ENCODE data around the gene BEND4.

The BEND4 gene

GRCh38 chr4:42101446-42101975 is 50.9 kb downstream of the BEND4 start:
- no peak for DNase-seq

- DNase-seq, result no peak
These were observed 64.1 kb downstream of the BEND4 start for GRCh38 chr4:42088386-42088785.

GRCh38 chr4:42083816-42084215 is 68.6 kb downstream of the BEND4 start:
- no peak for DNase-seq

- no peak for DNase-seq
These were observed 72.1 kb downstream of the BEND4 start for GRCh38 chr4:42080306-42080705.

- no peak for DNase-seq
These were observed 74.2 kb downstream of the BEND4 start for GRCh38 chr4:42078184-42078801.

- no peak for DNase-seq
These were observed 78.2 kb downstream of the BEND4 start for GRCh38 chr4:42074294-42074693.

- DNase-seq, result no peak
These were observed 82.0 kb downstream of the BEND4 start for GRCh38 chr4:42070463-42070862.

GRCh38 chr4:42067264-42067663 is 85.2 kb downstream of the BEND4 start:
- no peak for DNase-seq

GRCh38 chr4:42066402-42066801 is 86.1 kb downstream of the BEND4 start:
- no peak for DNase-seq
